Muscle layer of duodenum (tissue), 2 donors: ENCODE measurements around the gene CDK4.
"Not testable (repeated sequence)": the region's sequence is repeated elsewhere in the genome, so short reads cannot be mapped to it uniquely, and the experiment has no call there.

Experiments
- H3K27ac ChIP-seq: one replicate; pipeline ENCODE4 v1.7.0; 2013; ENCODE audit warnings: mild to moderate bottlenecking, low read length
- H3K27me3 ChIP-seq: one replicate; pipeline ENCODE4 v1.7.0; 2013; ENCODE audit warnings: low read depth, mild to moderate bottlenecking, control low read depth, low read length
- H3K36me3 ChIP-seq, 2 donors: one replicate each; pipeline ENCODE4 v1.7.0; 2013; ENCODE audit warnings: low read length in 2 of 2, control low read depth in 1 of 2, mild to moderate bottlenecking in 1 of 2; ENCODE audit not compliant: insufficient read depth in 2 of 2, control insufficient read depth in 1 of 2
- H3K4me1 ChIP-seq, 2 donors: one replicate each; pipeline ENCODE4 v1.7.0; 2013; ENCODE audit warnings: low read length in 2 of 2, mild to moderate bottlenecking in 2 of 2, control low read depth in 1 of 2, moderate library complexity in 1 of 2; ENCODE audit not compliant: insufficient read depth in 2 of 2, control insufficient read depth in 1 of 2
- H3K4me3 ChIP-seq, 2 donors: one replicate each; pipeline ENCODE4 v1.7.0; 2013; ENCODE audit warnings: low read length in 2 of 2, low read depth in 1 of 2, mild to moderate bottlenecking in 1 of 2
- H3K9me3 ChIP-seq, 2 donors: one replicate each; pipeline ENCODE4 v1.7.0; 2013; ENCODE audit warnings: low read length in 2 of 2, control low read depth in 1 of 2, mild to moderate bottlenecking in 1 of 2; ENCODE audit not compliant: control insufficient read depth in 1 of 2
- donor health status: healthy.

CDK4 gene

DNA sequence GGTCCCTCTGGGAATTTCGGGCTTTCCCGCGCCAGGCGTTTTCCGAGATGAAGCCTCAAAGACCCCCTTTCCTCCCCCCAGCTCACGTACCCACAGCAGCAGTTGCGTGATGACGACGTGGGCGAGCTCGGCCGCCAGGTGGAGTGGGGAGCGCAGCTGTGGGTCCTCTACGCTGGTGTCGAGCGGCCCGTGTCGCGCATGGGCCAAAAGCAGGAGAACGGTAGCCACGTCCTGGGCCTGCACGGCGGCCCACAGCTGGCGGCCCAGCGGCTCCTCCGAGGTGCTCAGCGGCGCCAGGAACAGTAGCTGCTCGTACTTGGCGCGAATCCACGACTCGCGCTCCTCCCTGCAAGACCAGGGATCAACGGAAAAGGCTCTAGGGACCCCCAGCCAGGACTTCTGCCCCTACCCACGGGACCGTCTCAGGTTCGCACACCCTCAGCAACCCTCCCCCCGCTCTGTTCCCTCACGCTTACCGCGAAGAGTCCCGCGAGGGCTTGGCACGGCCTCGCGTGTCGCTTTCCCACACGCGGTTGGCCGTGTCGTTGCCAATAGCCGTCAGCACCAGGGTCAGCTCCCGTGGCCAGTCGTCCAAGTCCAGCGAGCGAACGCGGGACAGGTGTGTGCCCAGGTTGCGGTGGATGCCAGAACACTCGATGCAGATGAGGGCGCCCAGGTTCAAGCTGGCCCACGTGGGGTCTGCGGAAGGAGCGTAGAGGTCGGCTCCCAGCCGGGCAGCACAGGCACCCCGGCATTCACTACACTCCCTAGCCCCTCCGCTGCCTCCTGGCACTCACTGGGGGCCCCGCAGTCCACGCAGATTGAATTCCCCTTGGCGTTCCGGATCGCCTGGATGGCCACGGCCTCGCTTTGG lies 25.0 kb downstream of the CDK4 start:
- H3K9me3 ChIP-seq: no peaks in the 10 kb centered on the region
- no peaks in the 10 kb centered on the region for H3K36me3 ChIP-seq
- H3K27me3 ChIP-seq: no peaks in the 10 kb centered on the region
- H3K27ac ChIP-seq: no peak overlapping the region
- peak overlapping the region; percentile 39 to 78 for H3K4me3 ChIP-seq
- peaks cover 0 to 14% of the 10 kb centered on the region in 2 donors for H3K4me1 ChIP-seq

DNA sequence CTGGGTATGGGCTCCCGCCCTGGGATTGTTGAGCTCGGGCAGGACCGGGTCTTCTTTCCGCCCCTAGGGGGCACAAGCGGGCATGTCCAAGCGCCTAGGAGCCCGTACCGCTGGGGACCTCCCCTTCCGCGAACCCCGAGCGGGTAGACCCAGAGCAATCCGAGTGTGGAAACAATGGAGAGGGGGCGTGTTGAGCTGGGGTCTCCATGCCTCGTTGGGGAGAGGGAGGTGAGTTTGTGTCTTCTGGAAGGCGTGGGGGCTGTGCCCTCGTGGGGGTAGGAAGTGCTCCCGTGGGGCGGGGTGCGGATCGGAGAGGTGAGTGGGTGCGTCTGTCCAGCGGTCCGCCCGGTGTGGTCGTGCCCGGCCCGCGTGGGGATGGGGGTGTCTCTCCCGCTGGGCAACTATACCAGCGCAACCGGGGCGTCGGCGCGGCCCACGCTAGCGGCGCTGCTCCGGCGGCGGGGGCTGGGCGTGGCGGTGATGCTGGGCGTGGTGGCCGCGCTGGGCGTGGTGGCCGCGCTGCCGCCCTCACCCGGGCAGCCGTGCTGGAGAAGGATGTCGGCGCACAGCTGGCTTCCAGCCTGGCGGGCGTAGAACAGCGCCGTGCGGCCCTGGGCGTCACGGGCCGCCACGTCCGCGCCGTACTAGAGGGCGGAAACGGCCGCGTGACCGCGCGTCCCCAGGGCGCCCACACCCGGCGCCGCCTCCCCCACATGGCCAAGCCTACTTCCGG lies 25.8 kb downstream of the CDK4 start:
- no peaks in the 10 kb centered on the region for H3K27me3 ChIP-seq
- peak overlapping the region; percentile 69 to 78 for H3K4me3 ChIP-seq
- peaks cover 5 to 7% of the 10 kb centered on the region in 2 donors for H3K36me3 ChIP-seq
- no peak overlapping the region for H3K27ac ChIP-seq
- H3K9me3 ChIP-seq: no peaks in the 10 kb centered on the region
- H3K4me1 ChIP-seq: peaks cover 0 to 14% of the 10 kb centered on the region in 2 donors

- H3K9me3 ChIP-seq: no peaks in the 10 kb centered on the region
- H3K27ac ChIP-seq: no peak overlapping the region
- no peaks in the 10 kb centered on the region for H3K27me3 ChIP-seq
- peaks cover 0 to 14% of the 10 kb centered on the region in 2 donors for H3K4me1 ChIP-seq
- peak overlapping the region in 1 of 2 donors; percentile 78 for H3K4me3 ChIP-seq
- H3K36me3 ChIP-seq: peaks cover 9 to 13% of the 10 kb centered on the region in 2 donors
These were observed 26.3 kb downstream of the CDK4 start for GRCh38 chr12:57725851-57726150.

- peaks cover 0 to 14% of the 10 kb centered on the region in 2 donors for H3K4me1 ChIP-seq
- no peaks in the 10 kb centered on the region for H3K27me3 ChIP-seq
- H3K4me3 ChIP-seq: no peak overlapping the region
- no peak overlapping the region for H3K27ac ChIP-seq
- H3K36me3 ChIP-seq: peaks cover 16 to 19% of the 10 kb centered on the region in 2 donors
- H3K9me3 ChIP-seq: no peaks in the 10 kb centered on the region
These were observed 27.0 kb downstream of the CDK4 start for GRCh38 chr12:57724936-57725740.

DNA sequence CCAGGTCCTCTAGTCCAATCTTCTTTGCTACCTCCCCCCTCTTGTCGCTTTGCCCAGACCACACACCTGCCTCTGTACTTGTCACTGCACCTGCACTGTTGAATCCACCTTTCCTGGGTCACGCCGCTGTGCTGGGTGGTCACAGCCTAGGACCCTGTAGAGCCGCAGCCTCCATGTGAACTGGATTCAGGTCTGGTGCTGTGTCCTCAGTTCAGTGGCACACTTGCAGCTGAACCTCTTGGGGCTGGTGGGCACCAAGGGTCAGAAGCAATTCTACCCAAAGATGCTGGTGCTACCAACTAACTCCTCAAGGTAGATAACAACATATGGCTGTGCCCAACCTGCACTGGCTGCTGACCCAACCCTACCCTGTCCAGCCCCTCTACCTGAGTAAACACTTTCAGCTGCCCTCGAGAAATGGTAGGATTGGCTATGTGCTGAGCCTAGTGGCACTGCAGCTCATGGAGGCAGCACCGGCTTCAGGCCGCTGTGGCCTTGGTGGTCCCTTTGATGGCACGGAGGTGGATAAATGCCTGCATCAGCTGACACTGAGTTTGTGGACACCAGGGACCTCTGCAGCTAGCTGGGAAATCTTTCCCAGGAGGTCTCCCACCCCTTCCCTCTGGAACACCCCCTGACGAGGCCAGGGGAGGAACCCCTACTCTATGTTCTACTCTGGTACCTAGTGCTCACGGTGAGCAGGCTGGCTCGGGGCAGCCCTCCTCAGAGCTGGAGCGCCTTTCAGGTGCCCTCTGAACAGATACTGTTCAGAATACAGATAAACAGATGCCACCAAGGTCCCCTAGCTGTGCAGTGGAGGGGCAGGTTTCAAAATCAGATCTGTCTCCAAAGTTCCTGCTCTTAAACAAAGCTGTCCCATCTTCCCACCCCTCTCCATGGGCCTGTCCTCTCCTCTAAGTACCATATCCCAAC lies 27.8 kb downstream of the CDK4 start:
- H3K27ac ChIP-seq: no peak overlapping the region
- H3K4me3 ChIP-seq: no peak overlapping the region
- H3K36me3 ChIP-seq: peaks cover 24 to 28% of the 10 kb centered on the region in 2 donors
- H3K4me1 ChIP-seq: peaks cover 0 to 14% of the 10 kb centered on the region in 2 donors
- H3K27me3 ChIP-seq: no peaks in the 10 kb centered on the region
- no peaks in the 10 kb centered on the region for H3K9me3 ChIP-seq

- Histone ChIP-seq H3K27me3 (no peaks in the 10 kb centered on the region), H3K4me3 (no peak overlapping the region), H3K27ac (no peak overlapping the region), H3K36me3 (peaks cover 31 to 35% of the 10 kb centered on the region in 2 donors), H3K9me3 (no peaks in the 10 kb centered on the region), H3K4me1 (peaks cover 0 to 14% of the 10 kb centered on the region in 2 donors)
These were observed 28.5 kb downstream of the CDK4 start for GRCh38 chr12:57723630-57723962.

DNA sequence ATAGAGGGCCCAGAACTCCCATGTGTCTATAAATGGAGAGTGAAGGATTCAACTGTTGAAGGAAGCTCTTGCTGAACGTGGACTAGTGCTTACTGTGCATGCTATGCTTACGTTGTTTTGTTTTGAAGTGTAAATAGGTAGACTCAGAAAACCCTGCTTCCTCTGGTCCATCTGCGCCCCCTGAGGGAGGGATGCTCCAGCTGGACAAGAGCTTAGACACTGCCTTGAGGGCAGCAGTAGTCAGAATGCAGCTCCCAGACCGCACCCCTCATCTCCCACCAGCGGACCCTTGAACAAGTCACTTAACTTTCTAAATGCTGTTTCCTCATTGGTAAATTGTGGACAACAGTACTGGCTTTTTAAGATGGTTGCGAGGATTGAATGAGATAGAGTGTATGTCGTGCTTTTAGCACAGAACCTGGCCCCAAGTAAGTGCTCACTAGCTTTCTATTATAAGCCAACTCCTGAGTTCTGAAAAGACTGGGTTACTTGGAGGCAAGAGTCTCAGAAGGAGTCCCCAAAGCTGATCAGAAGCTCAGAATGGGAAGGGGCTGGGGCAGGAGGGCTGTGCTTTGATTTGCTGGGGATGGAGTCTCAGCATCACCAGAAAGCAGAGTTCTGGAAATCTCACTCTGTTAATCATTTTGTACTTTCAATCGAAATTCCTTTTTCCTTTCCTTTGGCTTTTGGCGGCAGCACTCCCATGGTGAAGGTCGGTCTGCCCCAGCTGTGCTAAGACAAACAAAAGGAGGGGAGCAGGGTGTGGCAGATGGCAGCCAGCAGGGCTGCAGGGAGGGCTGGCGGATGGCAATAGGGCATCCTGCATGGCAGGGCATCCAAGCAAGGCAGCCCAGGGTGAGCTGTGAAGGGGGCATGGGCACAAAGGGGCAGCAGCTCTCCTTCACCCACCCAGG lies 29.1 kb downstream of the CDK4 start:
- no peak overlapping the region for H3K4me3 ChIP-seq
- no peak overlapping the region for H3K27ac ChIP-seq
- H3K27me3 ChIP-seq: no peaks in the 10 kb centered on the region
- H3K4me1 ChIP-seq: peaks cover 0 to 14% of the 10 kb centered on the region in 2 donors
- H3K36me3 ChIP-seq: peaks cover 36 to 41% of the 10 kb centered on the region in 2 donors
- no peaks in the 10 kb centered on the region for H3K9me3 ChIP-seq

- H3K36me3 ChIP-seq: peaks cover 42 to 50% of the 10 kb centered on the region in 2 donors
- H3K4me1 ChIP-seq: peaks cover 0 to 12% of the 10 kb centered on the region in 2 donors
- H3K27ac ChIP-seq: not testable (repeated sequence)
These were observed 30.1 kb downstream of the CDK4 start for GRCh38 chr12:57721846-57722608.

GRCh38 chr12:57720606-57721595 lies 31.2 kb downstream of the CDK4 start:
- Histone ChIP-seq H3K36me3 (peaks cover 53 to 62% of the 10 kb centered on the region in 2 donors), H3K9me3 (no peaks in the 10 kb centered on the region), H3K4me1 (peaks cover 0 to 3% of the 10 kb centered on the region in 2 donors), H3K4me3 (no peak overlapping the region), H3K27me3 (no peaks in the 10 kb centered on the region), H3K27ac (no peak overlapping the region)

More at GRCh38 chr12:57721846-57722608, 30.1 kb downstream of the CDK4 start:
- H3K9me3 ChIP-seq, H3K4me3 ChIP-seq, H3K27me3 ChIP-seq: not testable (repeated sequence)
